Liver (tissue), 9 donors: ENCODE data around the gene SLIT3. TPM values are rescaled to one million over a fixed set of nuclear protein-coding genes. Genes with fewer than 3 reads are reported as not detected.

Source experiments
- DNase-seq: peaks from one replicate; pipeline ENCODE4 v3.0.0-alpha.2; 2017; ENCODE audit warnings: low spot score
- H3K27ac ChIP-seq, 2 donors: one replicate each; pipeline ENCODE4 v1.7.0; 2013; ENCODE audit warnings: inconsistent platforms in 2 of 2, low read length in 2 of 2, control low read depth in 1 of 2, low read depth in 1 of 2, mild to moderate bottlenecking in 1 of 2
- H3K27me3 ChIP-seq, 4 donors: one replicate each; pipeline versions ENCODE4 v1.6.1 to v1.7.0; 2013; ENCODE audit warnings: low read length in 3 of 4, inconsistent platforms in 1 of 4, mild to moderate bottlenecking in 1 of 4, moderate library complexity in 1 of 4; ENCODE audit not compliant: control insufficient read depth in 4 of 4, insufficient read depth in 4 of 4
- H3K36me3 ChIP-seq, 4 donors: one replicate each; pipeline versions ENCODE4 v1.6.1 to v1.7.0; 2013; ENCODE audit warnings: low read length in 3 of 4, mild to moderate bottlenecking in 3 of 4, low read depth in 1 of 4, moderate library complexity in 1 of 4; ENCODE audit not compliant: control insufficient read depth in 4 of 4, insufficient read depth in 3 of 4
- H3K4me1 ChIP-seq, 4 donors: one replicate each; pipeline versions ENCODE4 v1.6.1 to v1.7.0; 2013; ENCODE audit warnings: low read length in 3 of 4, mild to moderate bottlenecking in 3 of 4, moderate library complexity in 1 of 4; ENCODE audit not compliant: control insufficient read depth in 4 of 4, insufficient read depth in 4 of 4
- H3K4me3 ChIP-seq, 3 donors: one replicate each; pipeline versions ENCODE4 v1.6.1 to v1.7.0; 2013; ENCODE audit warnings: low read length in 3 of 3, control low read depth in 1 of 3, low read depth in 1 of 3, mild to moderate bottlenecking in 1 of 3
- H3K9ac ChIP-seq, 2 donors: one replicate each; pipeline ENCODE4 v1.7.0; 2013; ENCODE audit warnings: low read length in 2 of 2, mild to moderate bottlenecking in 2 of 2, moderate library complexity in 2 of 2, control low read depth in 1 of 2, low read depth in 1 of 2
- H3K9me3 ChIP-seq, 4 donors: one replicate each; pipeline versions ENCODE4 v1.6.1 to v1.7.0; 2013; ENCODE audit warnings: low read length in 3 of 4; ENCODE audit not compliant: control insufficient read depth in 4 of 4
- ATF3 ChIP-seq: IDR thresholded peaks from 2 replicates; pipeline ENCODE4 v1.6.1; 2016; ENCODE audit warnings: antibody characterized with exemption
- CTCF ChIP-seq: fragments of 150-350 bp; IDR thresholded peaks from 2 replicates; pipeline ENCODE4 v1.5.1; 2017; ENCODE audit warnings: improper control_type of control experiment, low read depth, low read length; ENCODE audit not compliant: missing input control
- EGR1 ChIP-seq, 2 donors: IDR thresholded peaks; 2 replicates each; pipeline ENCODE4 v1.6.1; 2016 to 2018; ENCODE audit warnings: antibody characterized with exemption in 2 of 2, low read depth in 2 of 2
- FOXA1 ChIP-seq: IDR thresholded peaks from 2 replicates; pipeline ENCODE4 v1.6.1; 2016; ENCODE audit warnings: antibody characterized with exemption
- FOXA2 ChIP-seq: IDR thresholded peaks from 2 replicates; pipeline ENCODE4 v1.6.1; 2016; ENCODE audit warnings: antibody characterized with exemption
- GABPA ChIP-seq, 2 donors: IDR thresholded peaks in 1 of 2; conservative IDR thresholded peaks in 1 of 2; 2 replicates each; pipeline ENCODE4 v1.6.1; 2016; ENCODE audit warnings: antibody characterized with exemption in 2 of 2, mild to moderate bottlenecking in 1 of 2, moderate library complexity in 1 of 2
- HNF4A ChIP-seq, 2 donors: conservative IDR thresholded peaks; 2 replicates each; pipeline ENCODE4 v1.6.1; 2016; ENCODE audit warnings: antibody characterized with exemption in 2 of 2, mild to moderate bottlenecking in 2 of 2
- HNF4G ChIP-seq: IDR thresholded peaks from 2 replicates; pipeline ENCODE4 v1.6.1; 2016; ENCODE audit warnings: antibody characterized with exemption
- JUND ChIP-seq, 2 donors: IDR thresholded peaks; 2 replicates each; pipeline ENCODE4 v1.6.1; 2016; ENCODE audit warnings: antibody characterized with exemption in 2 of 2
- MAX ChIP-seq: IDR thresholded peaks from 2 replicates; pipeline ENCODE4 v1.6.1; 2016; ENCODE audit warnings: antibody characterized with exemption
- NR2F2 ChIP-seq: IDR thresholded peaks from 2 replicates; pipeline ENCODE4 v1.6.1; 2016; ENCODE audit warnings: antibody characterized with exemption
- REST ChIP-seq: IDR thresholded peaks from 2 replicates; pipeline ENCODE4 v1.6.1; 2016; ENCODE audit warnings: antibody characterized with exemption, mild to moderate bottlenecking
- RXRA ChIP-seq, 2 donors: IDR thresholded peaks; 2 replicates each; pipeline ENCODE4 v1.6.1; 2017 to 2018; ENCODE audit warnings: antibody characterized with exemption in 2 of 2, mild to moderate bottlenecking in 1 of 2
- SP1 ChIP-seq: IDR thresholded peaks from 2 replicates; pipeline ENCODE4 v1.6.1; 2018; ENCODE audit warnings: antibody characterized with exemption, mild to moderate bottlenecking
- TAF1 ChIP-seq: conservative IDR thresholded peaks from 2 replicates; pipeline ENCODE4 v1.6.1; 2016; ENCODE audit warnings: antibody characterized with exemption, mild to moderate bottlenecking
- YY1 ChIP-seq: IDR thresholded peaks from 2 replicates; pipeline ENCODE4 v1.6.1; 2016; ENCODE audit warnings: antibody characterized with exemption, mild to moderate bottlenecking
- ZBTB33 ChIP-seq: IDR thresholded peaks from 2 replicates; pipeline ENCODE4 v1.6.1; 2016; ENCODE audit warnings: antibody characterized with exemption
- WGBS: extraction: QIAGEN DNeasy Blood & Tissue Kit; methylation state at CpG from one replicate; pipeline ENCODE4 v1.1.7; 2013; 5-methylcytosine and 5-hydroxymethylcytosine counted together
- polyA plus RNA-seq, 2 donors: library from polyadenylated mRNA; stranded (reverse) in 1 of 2; unstranded in 1 of 2; fragments of 200-250 nt in 1 of 2; fragments of >200 nt in 1 of 2; fragmentation: Nextera tagmentation in 1 of 2; extraction: Ambion mirVana in 1 of 2; gene quantifications; one replicate each; pipeline versions ENCODE4 v1.2.1 to v1.2.3, GENCODE V29; 2013 to 2015
- total RNA-seq, 2 donors: library from RNA; depleted of rRNA; stranded (reverse); fragments of >200 nt; gene quantifications; one replicate each; pipeline ENCODE4 v1.2.3, GENCODE V29; 2014
- donor health status: healthy.
- donor health status: healthy.
- donor health status: healthy.
- donor health status: healthy.
- donor health status: healthy.

SLIT3 gene
- total and polyA plus RNA-seq, 4 donors = 0.61 to 1.3 (median 0.91) TPM

- no peak for TF ChIP-seq ATF3
- TF ChIP-seq YY1 = no peak
- no peak for TF ChIP-seq NR2F2
- no peak for TF ChIP-seq CTCF
- TF ChIP-seq ZBTB33 = no peak
- TF ChIP-seq MAX = no peak
- no peak for TF ChIP-seq TAF1
- 73% methylated on average over 12 of the region's 12 CpGs for WGBS
Observed at GRCh38 chr5:169013208-169013728, 287.7 kb downstream of the SLIT3 start.

GRCh38 chr5:169012450-169012849, 288.5 kb downstream of the SLIT3 start:
- H3K9me3 ChIP-seq = no peaks in the 10 kb centered on the region
- H3K36me3 ChIP-seq = no peaks in the 10 kb centered on the region
- H3K4me1 ChIP-seq = no peaks in the 10 kb centered on the region
- TF ChIP-seq FOXA1 = no peak
- TF ChIP-seq ATF3 = no peak
- TF ChIP-seq NR2F2 = no peak
- no peak for TF ChIP-seq HNF4G
- no peak for TF ChIP-seq EGR1 (IDR thresholded peaks at IDR 0.05; ENCODE audit: low read depth in 2 of 2)
- TF ChIP-seq MAX = no peak
- TF ChIP-seq JUND (IDR thresholded peaks at IDR 0.05) = no peak
- TF ChIP-seq FOXA2 = no peak
- no peak overlapping the region for H3K9ac ChIP-seq
- no peak overlapping the region for H3K4me3 ChIP-seq
- no peak overlapping the region for H3K27ac ChIP-seq
- WGBS = 65% methylated on average over 4 of the region's 4 CpGs
- H3K27me3 ChIP-seq = peaks cover 0 to 8% (median 0%) of the 10 kb centered on the region in 4 donors
- DNase-seq = no peak

More at GRCh38 chr5:169013208-169013728, 287.7 kb downstream of the SLIT3 start:
- H3K27me3 ChIP-seq = peaks cover 0 to 8% (median 0%) of the 10 kb centered on the region in 4 donors
- no peak overlapping the region for H3K4me3 ChIP-seq
- H3K9me3 ChIP-seq = no peaks in the 10 kb centered on the region
- no peak for DNase-seq
- H3K36me3 ChIP-seq = no peaks in the 10 kb centered on the region
- H3K9ac ChIP-seq = no peak overlapping the region
- H3K4me1 ChIP-seq = no peaks in the 10 kb centered on the region
- no peak overlapping the region for H3K27ac ChIP-seq

GRCh38 chr5:169011451-169011850, 289.5 kb downstream of the SLIT3 start:
- TF ChIP-seq JUND (IDR thresholded peaks at IDR 0.05) (no peak), MAX (no peak), REST (no peak), GABPA (IDR thresholded peaks at IDR 0.05 in 1 of 2, conservative IDR thresholded peaks at IDR 0.05 in 1 of 2) (no peak), HNF4A (conservative IDR thresholded peaks at IDR 0.05) (no peak), FOXA1 (no peak), YY1 (no peak), SP1 (no peak), RXRA (IDR thresholded peaks at IDR 0.05) (no peak)
- H3K27ac ChIP-seq = no peak overlapping the region
- no peaks in the 10 kb centered on the region for H3K9me3 ChIP-seq
- 81% methylated on average over 5 of the region's 5 CpGs for WGBS
- H3K36me3 ChIP-seq = no peaks in the 10 kb centered on the region
- H3K4me1 ChIP-seq = no peaks in the 10 kb centered on the region
- no peak for DNase-seq
- H3K9ac ChIP-seq = no peak overlapping the region
- H3K27me3 ChIP-seq = peaks cover 0 to 8% (median 0%) of the 10 kb centered on the region in 4 donors
- no peak overlapping the region for H3K4me3 ChIP-seq
